NOMO-1 (cell line): ENCODE results near the gene CCDC107.

Experiments used
- DNase-seq, 2 experiments: peaks; one replicate each; lab custom pipeline; 2025; ENCODE audit not compliant: unreplicated experiment in 2 of 2; lab: John Stamatoyannopoulos, UW

The CCDC107 gene

DNA sequence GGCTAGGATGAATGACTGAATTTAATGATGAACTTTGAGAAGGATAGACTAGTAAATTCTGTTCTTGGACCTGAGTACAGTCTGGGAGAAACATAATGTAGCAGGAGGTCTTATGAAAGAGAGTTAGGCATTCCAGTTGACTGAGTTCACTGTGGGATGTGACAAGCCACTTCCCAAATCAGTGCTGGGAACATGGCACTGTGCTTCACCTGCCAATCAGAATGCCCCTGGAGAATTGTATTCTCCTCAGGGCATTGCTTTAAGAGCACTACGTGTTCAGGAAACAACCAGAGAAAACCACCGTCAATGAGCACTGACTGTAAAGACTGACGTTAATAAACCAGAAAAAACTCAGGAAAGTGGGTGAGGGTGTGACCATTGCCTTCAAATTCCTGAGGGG, 1.2 kb downstream of the CCDC107 start:
- DNase-seq, result no peak

DNA sequence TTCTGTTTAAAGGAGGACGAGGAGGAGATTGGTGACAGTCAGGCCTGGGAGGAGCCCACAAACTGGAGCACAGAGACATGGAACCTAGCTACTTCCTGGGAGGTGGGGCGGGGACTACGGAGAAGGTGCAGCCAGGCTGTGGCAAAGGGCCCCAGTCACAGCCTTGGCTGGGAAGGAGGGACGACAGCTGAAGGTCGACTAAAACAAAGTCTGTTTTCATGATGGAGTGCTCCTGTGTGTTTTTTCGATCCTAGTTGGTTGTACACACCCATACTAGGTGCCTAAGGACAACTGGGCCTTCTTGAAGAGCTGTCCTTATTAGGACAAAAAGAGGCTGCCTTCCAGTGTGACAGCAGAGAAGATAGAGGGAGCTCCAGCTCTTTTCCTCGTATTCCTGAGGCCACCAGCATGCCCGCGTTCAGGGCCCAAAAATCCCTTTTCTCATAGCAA, 2.9 kb downstream of the CCDC107 start:
- no peak for DNase-seq

DNA sequence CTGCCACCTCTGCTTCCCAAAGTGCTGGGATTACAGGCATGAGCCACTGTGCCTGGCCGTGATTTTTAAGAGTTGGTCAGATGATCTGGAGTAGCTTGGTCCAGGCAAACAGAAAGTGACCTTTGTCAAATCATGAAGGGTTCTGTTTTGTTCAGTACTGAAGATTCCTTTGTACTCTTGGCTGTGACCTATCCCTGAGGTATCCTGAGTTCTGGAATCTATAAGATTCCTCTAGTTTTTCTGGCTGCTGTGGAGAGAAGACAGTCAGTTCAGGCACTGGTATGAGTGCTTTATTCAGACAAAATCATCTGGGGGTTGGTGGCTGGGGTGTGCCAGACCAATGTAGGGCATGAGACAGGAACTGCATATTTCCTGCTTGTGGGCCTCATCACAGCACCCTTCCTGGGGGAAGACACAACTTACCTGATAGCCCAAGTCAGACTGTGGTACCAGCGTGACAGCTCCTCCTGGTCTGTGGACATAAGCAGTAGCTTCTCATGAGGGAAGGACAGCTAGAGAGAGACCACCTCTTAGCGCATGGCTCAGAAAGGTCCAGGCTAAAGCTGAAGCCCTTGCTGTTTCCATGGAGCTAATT, 3.8 kb downstream of the CCDC107 start:
- no peak for DNase-seq

DNA sequence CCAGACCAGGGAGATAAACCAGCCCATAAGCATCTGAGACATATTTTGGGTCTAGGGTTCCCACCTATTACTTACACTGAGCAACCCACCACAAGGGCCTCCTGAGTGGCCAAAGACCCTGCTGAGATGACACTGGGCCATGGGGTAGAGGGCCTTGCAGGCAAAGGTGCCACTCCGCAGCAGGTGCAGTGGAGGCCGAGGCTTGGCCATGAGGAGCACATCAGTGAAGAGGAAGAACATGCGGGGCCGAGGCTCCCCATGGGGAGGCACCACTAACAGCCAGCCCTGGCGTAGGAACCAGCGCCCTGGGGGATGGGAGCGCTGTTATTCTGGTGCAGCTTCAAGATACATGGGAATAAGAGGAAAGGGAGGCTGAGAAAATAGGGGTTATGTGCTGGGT, 4.3 kb downstream of the CCDC107 start:
- no peak for DNase-seq

DNA sequence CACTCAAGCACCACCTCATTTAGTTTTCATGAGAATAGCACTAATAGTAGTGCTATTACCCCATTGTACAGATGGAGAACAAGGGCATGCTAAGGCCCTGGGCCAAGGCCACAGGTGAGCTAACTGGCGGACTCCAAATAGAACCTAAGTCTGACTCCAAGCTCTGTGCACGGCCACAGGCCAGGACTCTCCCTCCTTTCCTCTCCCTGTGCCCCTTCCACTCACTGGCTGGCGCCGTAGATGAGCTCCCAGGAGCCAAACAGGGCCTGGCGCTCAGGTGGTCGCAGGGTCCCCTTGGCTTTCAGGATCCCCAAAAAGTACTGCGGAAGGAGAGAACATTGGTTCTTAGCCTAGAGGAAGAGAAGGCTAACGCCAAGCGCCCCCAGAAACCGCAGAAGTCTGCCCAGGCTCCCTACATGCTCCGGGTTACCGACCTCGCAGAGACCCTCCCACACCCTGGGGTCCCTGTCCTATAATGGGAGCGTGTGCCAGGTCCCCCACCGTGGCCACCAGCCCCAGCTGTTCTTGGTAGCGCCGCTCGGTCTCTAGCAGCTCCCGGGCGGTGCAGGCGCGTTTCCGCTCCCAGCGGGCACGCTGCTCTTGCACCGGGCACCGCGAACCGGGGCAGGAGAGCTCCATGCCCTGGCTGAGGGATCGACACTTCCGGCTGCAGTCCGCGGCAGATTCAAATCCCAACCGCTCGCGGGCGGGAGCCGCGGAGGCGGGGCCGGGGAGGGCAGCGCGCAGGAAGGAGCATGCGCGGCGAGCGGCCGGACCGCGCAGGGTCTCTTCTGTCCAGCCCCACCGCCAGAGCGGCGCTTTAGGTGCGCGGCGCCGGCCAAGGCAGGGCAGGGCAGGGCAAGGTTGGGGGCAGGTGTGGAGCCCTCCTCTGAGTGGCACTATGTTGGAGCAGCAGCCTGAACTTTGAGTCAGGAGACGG, 6.7 kb downstream of the CCDC107 start, which contains the start of gene ARHGEF39:
ARHGEF39 (minus strand) TSS at position 665 of the 940 bp plus-strand sequence; CDS start at position 639, 26 bp downstream.
- DNase-seq, result peak; percentile 80 to 92

DNA sequence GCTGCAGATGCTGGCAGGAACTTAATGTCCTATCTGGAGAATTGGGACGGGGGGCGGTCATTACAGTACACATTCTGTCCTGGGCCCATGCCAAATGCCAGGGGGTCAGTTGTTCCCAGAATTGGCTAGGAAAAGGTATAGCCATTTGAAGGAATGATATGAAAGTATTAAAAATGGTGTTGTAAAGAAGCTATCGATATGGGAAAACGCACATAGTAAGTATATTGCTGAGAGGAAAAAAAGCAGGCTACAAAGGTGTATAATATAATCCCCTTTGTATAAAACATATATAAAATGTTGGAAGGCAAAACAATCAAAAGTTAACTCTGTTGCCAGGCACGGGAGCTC, 7.4 kb downstream of the CCDC107 start:
- no peak for DNase-seq

DNA sequence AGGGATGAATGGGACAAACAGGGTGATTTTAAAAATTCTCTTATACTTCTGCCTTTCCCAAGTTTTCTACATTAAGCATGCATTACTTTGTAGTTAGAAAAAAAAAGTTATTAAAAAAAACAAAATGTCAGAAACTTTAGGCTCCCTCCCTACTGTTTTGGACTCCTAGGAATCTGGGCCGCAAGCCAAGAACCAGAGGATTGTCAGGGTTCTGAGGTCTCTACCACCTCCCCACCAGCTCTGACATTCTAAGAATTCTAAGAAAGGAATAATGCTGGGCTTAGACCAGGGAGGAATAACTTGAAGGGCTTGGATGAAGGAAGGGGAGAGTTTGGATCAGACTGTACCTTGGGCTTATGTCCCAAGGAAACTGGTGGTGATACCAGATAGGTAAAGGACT, 8.0 kb downstream of the CCDC107 start:
- no peak for DNase-seq

DNA sequence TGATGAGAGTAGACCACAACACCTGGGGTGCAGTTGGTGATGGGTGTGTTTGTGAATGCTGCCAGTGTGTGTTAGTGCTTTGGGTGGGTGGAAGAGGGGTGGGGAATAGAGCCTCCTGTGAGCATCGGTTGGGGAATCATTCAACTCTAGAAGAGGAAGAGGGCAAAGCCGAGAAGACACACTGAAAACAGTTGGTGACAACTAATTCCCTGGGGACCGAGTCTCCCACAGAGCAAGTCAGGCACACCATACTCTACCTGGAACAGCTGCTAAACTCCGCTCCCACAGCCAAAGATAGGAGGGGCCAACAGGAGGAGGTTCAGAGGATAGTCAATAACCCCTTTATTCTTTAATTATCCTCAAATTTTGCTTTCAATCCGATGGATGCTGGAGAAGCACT, 8.5 kb downstream of the CCDC107 start:
- no peak for DNase-seq

DNA sequence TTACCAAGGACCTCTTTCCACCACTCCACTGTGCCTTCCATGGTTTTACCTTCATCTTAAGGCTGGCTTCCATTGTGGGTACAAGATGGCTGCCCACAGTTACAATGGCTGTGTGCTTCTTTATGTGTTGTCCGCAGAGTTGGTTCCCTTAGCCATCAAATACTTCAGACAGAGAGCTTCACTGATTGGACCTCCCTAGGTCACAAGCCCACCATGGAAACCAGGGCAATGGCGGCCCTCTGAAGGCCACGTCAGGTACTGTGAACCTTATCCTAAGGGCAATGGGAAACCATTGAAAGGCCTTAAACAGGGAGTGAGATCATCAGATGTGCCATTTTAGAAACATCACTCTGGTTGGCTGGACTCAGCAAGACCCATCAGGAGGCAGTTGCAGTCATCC, 9.8 kb downstream of the CCDC107 start:
- DNase-seq, result no peak

DNA sequence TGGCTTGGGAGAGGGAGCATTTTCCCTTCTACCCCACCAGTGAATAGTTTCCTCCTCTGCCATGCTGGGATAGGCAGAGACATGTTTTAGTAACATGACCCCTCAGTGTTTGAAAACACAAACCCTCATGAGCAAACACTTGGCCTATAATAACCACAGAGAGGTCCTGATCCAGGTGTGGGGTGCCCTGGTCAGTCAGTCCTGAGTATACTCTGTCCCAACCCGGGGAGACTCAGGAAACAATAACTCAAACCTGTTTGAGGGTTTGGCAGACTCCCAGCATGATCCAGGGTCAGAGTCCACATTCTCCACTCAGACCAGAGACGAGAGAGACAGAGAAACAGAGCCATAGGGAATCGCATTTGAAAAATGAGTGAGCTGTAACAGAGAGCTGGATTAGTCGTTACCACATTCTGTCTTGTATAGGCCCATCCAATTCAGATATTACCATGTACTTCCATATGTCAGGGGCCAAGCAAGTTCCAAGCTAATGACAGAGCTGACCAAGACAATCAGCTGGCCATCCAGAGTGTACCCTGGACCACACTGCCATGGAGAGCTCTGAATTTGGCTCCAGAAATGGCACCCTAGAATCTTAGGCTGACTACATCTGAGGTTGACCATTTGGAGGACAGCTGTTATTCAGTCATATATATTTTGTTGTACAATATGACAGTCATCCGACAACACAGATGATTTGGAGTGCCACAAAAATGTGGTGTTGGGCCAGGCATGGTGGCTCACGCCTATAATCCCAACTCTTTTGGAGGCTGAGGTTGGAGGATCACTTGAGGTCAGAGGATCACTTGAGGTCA, 11.4 kb downstream of the CCDC107 start:
- DNase-seq, result no peak

DNA sequence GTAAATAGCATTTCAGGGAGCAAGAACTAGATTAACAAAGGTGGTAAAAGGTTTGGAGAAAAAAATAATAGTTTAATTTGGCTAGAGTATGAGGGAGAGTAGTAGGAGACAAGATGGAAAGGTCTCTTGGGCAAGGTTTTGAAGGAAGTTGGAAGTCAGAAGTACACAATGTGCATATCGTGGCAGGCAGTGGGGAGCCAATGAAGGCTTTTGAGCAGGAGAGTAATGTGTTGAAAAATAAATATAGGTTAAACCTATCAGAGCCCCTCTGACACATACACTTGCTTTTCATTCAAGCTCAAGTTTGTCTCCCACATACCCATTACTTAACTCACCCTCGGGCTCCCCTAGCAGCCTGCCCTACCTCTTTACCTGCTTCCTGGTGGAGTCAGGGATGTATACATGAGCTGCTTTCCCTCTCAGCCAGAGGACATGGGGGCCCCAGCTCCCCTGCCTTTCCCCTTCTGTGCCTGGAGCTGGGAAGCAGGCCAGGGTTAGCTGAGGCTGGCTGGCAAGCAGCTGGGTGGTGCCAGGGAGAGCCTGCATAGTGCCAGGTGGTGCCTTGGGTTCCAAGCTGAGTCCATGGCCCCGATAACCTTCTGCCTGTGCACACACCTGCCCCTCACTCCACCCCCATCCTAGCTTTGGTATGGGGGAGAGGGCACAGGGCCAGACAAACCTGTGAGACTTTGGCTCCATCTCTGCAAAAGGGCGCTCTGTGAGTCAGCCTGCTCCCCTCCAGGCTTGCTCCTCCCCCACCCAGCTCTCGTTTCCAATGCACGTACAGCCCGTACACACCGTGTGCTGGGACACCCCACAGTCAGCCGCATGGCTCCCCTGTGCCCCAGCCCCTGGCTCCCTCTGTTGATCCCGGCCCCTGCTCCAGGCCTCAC, 15.3 kb downstream of the CCDC107 start, which contains the start of gene CA9:
CA9 (plus strand) TSS at position 797 of the 893 bp plus-strand sequence; CDS start at position 829, 32 bp downstream.
- no peak for DNase-seq

DNA sequence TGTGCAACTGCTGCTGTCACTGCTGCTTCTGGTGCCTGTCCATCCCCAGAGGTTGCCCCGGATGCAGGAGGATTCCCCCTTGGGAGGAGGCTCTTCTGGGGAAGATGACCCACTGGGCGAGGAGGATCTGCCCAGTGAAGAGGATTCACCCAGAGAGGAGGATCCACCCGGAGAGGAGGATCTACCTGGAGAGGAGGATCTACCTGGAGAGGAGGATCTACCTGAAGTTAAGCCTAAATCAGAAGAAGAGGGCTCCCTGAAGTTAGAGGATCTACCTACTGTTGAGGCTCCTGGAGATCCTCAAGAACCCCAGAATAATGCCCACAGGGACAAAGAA, 15.9 kb downstream of the CCDC107 start:
- DNase-seq, result no peak

DNA sequence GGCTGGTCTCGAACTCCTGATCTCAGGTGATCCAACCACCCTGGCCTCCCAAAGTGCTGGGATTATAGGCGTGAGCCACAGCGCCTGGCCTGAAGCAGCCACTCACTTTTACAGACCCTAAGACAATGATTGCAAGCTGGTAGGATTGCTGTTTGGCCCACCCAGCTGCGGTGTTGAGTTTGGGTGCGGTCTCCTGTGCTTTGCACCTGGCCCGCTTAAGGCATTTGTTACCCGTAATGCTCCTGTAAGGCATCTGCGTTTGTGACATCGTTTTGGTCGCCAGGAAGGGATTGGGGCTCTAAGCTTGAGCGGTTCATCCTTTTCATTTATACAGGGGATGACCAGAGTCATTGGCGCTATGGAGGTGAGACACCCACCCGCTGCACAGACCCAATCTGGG, 17.1 kb downstream of the CCDC107 start:
- no peak for DNase-seq

DNA sequence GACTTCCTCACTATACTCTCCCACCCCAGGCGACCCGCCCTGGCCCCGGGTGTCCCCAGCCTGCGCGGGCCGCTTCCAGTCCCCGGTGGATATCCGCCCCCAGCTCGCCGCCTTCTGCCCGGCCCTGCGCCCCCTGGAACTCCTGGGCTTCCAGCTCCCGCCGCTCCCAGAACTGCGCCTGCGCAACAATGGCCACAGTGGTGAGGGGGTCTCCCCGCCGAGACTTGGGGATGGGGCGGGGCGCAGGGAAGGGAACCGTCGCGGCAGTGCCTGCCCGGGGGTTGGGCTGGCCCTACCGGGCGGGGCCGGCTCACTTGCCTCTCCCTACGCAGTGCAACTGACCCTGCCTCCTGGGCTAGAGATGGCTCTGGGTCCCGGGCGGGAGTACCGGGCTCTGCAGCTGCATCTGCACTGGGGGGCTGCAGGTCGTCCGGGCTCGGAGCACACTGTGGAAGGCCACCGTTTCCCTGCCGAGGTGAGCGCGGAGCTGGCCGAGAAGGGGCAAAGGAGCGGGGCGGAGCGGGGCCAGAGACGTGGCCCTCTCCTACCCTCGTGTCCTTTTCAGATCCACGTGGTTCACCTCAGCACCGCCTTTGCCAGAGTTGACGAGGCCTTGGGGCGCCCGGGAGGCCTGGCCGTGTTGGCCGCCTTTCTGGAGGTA, 17.8 kb downstream of the CCDC107 start:
- no peak for DNase-seq

DNA sequence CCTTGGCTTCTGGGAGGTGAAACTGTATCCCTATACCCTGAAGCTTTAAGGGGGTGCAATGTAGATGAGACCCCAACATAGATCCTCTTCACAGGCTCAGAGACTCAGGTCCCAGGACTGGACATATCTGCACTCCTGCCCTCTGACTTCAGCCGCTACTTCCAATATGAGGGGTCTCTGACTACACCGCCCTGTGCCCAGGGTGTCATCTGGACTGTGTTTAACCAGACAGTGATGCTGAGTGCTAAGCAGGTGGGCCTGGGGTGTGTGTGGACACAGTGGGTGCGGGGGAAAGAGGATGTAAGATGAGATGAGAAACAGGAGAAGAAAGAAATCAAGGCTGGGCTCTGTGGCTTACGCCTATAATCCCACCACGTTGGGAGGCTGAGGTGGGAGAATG, 21.0 kb downstream of the CCDC107 start:
- no peak for DNase-seq

DNA sequence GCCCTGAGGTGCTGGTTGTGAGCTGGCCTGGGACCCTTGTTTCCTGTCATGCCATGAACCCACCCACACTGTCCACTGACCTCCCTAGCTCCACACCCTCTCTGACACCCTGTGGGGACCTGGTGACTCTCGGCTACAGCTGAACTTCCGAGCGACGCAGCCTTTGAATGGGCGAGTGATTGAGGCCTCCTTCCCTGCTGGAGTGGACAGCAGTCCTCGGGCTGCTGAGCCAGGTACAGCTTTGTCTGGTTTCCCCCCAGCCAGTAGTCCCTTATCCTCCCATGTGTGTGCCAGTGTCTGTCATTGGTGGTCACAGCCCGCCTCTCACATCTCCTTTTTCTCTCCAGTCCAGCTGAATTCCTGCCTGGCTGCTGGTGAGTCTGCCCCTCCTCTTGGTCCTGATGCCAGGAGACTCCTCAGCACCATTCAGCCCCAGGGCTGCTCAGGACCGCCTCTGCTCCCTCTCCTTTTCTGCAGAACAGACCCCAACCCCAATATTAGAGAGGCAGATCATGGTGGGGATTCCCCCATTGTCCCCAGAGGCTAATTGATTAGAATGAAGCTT, 21.8 kb downstream of the CCDC107 start:
- DNase-seq, result no peak

DNA sequence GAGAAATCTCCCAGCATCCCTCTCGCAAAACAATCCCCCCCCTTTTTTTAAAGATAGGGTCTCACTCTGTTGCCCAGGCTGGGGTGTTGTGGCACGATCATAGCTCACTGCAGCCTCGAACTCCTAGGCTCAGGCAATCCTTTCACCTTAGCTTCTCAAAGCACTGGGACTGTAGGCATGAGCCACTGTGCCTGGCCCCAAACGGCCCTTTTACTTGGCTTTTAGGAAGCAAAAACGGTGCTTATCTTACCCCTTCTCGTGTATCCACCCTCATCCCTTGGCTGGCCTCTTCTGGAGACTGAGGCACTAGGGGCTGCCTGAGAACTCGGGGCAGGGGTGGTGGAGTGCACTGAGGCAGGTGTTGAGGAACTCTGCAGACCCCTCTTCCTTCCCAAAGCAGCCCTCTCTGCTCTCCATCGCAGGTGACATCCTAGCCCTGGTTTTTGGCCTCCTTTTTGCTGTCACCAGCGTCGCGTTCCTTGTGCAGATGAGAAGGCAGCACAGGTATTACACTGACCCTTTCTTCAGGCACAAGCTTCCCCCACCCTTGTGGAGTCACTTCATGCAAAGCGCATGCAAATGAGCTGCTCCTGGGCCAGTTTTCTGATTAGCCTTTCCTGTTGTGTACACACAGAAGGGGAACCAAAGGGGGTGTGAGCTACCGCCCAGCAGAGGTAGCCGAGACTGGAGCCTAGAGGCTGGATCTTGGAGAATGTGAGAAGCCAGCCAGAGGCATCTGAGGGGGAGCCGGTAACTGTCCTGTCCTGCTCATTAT, 22.4 kb downstream of the CCDC107 start:
- no peak for DNase-seq

DNA sequence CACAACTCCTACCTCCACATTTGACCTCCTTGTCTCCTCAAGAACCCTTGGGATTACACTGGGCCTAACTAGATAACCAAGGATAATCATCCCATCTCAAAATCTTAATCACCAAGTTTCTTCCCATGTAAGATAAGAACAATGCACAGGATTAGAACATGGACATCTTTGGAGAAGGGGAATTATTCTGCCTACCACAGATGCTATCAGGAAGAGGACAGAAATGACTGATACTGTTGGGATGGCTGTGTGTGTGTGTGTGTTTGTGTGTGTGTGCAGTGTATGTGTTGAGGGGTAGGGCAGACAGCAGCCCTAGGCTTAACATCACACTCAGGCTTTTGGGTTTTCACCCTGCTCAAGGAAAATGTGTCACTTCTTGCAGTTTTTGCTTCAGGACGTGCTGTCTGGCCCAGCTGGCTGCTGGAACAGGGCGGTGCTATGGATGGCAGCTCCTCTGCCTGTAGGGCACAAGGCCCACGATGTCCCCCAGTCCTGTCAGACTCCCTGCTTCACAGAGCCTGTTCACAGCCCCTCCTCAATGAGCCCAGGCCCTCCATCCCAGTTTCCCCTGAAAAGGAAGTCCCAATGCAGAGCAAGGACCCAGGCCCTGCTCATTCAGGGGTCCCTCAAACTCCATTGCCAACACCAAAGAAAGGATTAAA, 23.4 kb downstream of the CCDC107 start:
- DNase-seq, result no peak
